HG03460 (cell line): ENCODE measurements around the gene ZSWIM2.
"Not testable (repeated sequence)": the region's sequence is repeated elsewhere in the genome, so short reads cannot be mapped to it uniquely, and the experiment has no call there.

Source experiments
- ATAC-seq: cut with Tn5 transposase; IDR thresholded peaks from one replicate; pipeline ENCODE4 v1.9.1; 2021; ENCODE audit not compliant: unreplicated experiment

The ZSWIM2 gene, protein sequence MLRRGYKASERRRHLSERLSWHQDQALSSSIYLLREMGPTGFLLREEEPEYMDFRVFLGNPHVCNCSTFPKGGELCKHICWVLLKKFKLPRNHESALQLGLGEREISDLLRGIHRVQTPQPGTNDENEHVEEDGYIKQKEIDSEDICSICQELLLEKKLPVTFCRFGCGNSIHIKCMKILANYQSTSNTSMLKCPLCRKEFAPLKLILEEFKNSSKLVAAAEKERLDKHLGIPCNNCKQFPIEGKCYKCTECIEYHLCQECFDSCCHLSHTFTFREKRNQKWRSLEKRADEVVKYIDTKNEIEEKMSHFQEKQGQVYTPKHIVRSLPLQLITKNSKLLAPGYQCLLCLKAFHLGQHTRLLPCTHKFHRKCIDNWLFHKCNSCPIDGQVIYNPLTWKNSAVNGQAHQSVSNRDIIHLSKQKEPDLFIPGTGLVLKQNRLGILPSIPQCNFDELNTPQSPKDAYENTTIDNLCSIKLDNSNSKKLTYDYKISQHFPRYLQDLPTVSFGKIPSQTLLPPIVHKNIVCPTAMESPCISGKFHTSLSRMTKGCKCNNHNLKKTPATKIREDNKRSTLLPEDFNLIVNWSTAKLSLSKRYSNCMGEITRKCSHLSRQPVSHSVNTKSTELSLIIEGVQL

GRCh38 chr2:186848873-186849578 is at the start of gene ZSWIM2:
Gene ZSWIM2, minus strand, starts transcription at chr2:186849170. Its CDS starts 40 bp downstream, at chr2:186849130.
- peak; percentile 71 for ATAC-seq

- ATAC-seq: not testable (repeated sequence)
These were observed 47.2 kb upstream of the ZSWIM2 start for GRCh38 chr2:186896220-186896619.

DNA sequence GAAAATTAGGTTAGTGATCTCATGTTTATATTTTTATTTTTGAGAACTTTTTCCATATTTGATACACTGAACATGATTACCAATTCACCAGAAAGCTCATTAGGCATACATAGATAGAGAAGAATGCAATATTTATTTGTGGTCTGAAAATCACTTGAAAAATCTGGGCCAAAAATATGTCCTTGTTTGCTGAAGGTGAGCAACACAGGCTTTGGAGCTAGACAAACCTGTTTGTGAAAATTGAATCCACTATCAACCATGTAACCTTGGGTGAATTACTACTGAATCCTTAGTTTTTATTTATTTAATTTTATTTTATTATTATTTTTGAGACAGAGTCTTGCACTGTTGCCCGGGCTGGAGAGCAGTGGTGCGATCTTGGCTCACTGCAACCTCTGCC is 46.5 kb upstream of the ZSWIM2 start:
- ATAC-seq: no peak

DNA sequence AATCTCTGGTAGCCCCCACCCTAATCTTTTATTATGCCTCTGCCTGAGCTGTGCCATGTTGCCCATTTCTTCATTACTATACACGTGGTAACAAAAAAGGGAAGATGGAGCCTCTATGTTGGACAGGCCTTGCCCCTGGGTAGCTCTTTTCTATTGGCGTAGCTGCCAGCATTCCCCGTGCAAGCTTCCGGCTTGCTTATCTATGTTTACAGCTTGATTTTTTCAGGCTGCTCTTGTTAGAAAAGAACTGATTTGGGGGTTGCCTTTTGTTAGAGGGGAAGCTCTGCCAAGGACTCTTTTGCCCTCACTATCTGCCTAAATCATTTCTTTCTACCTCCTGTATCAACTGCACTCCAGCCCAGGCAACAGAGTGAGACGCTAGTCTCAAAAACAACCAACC is 45.5 kb upstream of the ZSWIM2 start:
- ATAC-seq: no peak

DNA sequence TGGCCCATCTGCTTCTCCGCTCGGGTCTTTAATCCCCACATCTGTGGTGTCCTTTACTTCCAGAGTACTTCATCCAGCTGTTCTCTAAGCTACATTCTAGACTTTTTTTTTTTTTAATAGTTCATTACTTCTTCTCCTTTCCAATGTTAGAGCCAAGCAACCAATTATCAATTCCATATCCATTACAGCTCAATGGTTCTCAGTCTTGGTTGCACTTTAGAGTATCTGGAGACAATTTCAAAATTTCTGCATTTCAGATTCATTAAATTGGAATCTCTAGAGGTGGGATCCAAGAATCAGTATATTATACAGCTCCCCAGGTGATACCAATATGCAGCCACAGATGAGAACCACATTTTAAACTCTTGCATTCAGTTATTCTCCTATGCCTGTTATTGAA is 43.9 kb upstream of the ZSWIM2 start:
- ATAC-seq: no peak

DNA sequence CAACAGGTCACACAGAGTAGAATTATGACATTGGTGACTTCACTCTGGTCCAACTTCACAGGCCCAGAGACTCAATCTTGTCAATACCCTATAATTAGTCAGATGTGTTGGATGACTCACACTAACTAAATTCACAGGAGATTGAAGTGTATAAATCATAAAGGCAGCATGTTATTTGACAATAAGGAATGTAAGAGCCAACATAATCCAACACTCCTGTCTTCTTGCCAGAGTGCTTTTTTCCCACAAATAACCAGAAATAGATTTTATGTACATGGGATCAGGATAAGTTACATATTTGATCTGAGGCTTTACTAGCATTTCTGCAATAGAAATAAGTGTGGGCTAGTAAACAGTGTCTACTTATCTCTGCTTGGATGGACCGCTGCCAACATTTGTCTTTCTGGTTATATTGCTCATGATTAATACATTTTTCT is 42.2 kb upstream of the ZSWIM2 start:
- no peak for ATAC-seq

- no peak for ATAC-seq
These were observed 40.3 kb upstream of the ZSWIM2 start for GRCh38 chr2:186889101-186889879.

DNA sequence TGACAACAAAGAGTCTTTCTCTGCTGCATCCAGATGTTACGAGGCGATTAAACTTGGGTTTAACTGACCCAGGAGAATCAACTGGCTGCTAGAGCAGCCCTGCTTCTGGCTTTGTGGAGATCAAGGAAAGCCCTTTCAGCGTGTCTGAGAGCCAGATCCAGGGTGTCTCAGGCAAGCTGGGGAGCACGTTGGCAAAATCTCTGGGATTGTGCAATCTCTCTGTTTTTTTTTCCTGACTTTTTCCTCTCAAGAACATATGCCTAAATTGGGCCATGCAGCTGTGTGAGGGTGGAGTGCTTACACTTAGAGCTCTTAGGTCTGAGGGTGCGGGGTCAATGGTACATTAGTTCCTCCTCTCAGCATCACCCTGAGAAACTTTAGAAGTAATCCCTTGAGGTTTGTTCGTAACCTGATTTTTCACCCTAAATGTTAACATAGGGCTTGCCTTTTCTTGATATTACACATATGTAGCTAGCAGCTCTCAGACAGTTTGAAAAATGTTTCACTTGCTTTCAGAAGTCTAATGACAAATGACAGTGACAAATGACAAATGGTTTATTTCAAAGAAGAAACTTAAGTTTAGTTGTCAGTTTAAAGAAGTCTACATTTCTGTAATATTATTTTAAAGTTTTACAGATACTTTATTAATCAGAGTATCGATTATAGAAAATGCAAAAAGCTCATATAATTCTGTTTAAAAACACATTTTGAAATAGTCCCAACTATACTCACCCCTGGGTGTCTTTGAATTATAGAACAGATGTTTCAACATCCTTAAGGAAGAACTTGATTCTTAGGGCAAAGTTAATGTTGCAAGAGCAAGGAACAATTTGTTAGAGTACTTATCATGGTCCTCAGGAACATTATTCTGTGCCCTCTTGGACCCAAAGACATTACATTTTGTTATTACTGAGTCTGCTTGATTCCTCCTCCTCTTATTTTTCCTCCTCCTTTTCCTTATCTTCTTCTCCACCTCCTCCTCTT is 38.4 kb upstream of the ZSWIM2 start:
- no peak for ATAC-seq

- ATAC-seq: no peak
These were observed 35.6 kb upstream of the ZSWIM2 start for GRCh38 chr2:186884587-186884986.

GRCh38 chr2:186883666-186884065 is 34.7 kb upstream of the ZSWIM2 start:
- no peak for ATAC-seq

DNA sequence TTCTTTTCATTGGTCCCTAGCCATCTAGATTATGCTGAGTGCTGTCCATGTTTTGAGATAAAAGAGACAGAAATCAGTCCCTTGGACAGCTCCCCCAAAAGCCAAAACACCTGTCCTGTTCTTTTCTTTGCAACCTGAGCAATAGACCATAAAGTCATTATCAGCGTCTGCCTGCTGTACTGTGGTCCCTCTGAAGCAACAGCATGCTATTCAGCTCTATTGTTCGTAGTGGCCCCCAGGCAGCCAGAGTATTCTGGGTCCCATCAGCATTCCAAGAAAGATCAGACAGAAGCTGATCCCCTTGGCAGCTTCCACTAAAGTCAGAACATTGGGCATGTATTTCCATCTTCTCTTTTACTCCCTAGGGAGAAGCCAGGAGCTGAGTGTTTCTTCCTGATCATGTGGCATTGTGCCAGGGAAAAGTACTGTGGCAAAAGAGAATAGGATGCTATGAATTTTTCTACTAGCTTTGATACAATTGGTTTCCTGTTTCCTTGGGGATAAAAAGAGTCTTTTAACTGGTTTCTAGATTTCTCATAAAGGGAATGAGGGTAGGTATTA is 33.6 kb upstream of the ZSWIM2 start:
- no peak for ATAC-seq

DNA sequence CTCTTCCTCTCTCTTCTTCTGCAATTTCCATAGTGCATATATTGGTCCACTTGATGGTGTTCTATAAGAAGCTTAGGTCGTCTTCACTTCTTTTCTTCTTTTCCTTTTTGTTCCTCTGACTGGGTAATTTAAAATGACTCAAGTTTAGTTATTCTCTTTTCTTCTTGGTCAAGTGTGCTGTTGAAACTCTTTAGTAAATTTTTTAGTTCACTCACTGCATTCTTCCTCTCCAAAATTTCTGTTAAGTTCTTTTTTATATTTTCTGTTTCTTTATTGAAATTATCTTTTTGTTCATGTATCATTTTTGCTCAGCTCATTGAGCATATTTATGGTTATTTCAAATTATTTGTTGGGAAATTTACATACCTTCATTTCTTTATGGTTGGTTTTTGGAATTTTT is 32.7 kb upstream of the ZSWIM2 start:
- ATAC-seq: no peak

- no peak for ATAC-seq
These were observed 30.3 kb upstream of the ZSWIM2 start for GRCh38 chr2:186879312-186879711.

DNA sequence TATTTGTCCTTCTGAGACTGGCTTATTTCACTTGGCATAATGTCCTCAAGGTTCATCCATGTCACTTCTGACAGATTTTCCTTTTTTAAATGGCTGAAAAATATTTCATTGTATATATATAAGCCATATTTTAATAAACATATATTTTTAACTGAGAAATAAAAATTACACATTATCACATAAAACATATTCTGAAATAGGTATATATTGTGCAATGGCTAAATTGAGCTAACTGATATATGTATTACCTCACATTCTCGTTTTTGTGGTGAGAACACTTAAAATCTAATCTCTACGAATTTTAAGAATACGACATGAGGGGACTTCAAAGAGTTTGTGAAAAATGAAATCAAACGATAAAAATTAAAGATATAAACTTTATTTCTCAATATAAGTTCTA is 25.7 kb upstream of the ZSWIM2 start:
- ATAC-seq: no peak

DNA sequence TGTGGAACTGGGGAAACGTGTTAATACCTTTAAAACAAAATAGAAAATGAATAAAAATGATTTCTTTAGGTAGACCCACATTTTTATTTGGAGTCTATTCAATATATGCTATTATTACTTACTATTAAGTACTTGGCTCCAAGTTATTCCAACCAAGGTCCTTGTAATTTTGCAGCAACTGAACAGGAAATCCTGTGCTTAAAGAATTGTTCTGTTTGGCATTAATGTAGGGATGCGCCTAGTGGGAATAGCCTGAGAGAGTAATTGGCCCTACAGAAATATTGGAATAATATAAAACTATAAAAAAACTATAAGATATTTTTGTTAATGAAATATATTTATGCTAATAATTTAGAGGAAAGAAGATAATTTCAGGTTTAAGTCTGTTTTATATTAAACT is 22.9 kb upstream of the ZSWIM2 start:
- ATAC-seq: no peak

DNA sequence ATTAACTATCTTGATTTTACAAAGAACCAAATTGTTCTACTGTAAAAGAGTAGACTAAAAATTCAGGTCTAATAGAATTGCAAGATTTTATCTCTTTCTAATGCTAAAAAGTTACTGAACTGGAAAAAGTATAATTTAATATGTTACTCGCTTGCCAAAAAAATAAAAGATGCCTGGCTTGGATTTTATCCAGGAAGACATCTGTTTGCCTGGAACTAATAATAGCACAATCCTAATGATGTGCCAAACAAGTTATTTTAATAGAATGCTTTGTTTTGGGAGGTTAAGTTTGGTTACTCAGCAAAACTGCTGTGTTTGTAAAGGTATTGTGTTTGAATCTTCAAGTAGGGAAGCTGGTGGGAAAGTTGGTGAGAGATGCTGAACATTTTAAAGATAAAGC is 19.4 kb upstream of the ZSWIM2 start:
- no peak for ATAC-seq

DNA sequence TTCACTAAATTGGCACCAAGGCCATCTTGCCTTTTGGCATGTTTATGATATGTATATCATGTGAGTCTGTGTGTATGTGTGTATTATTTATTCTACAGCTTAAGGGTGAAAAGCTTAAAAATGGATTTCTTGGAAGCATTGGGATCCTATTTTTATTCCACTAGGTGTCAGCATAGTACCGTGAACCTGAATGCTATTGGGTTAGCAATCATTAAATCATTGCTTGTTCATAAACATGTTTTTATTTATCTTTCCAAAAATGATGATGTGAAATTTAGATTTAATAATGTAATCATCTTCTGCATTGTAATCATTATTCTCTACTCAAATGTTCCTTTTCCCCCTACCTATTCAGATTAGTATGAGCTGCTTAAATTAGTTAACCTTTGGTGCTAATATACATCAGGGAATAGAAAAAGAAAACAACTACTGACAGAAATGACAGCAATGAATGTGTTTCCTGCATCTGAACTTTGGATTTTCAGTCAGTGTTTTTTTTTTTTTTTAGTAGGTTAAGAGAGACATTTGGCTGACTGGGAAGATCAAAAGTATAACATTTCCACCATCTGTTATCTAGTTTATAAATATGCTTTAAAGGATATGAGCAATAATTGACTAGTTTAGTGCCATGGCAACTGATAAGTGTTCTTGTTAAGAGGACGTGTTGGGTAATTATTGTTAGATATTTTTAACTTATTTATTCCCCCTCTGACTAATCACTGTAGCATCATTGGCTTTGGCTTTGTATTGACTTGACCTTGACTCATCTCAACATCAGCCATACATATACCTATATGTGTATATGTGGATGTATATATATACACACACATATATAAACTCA is 14.1 kb upstream of the ZSWIM2 start:
- ATAC-seq: peak; percentile 58

DNA sequence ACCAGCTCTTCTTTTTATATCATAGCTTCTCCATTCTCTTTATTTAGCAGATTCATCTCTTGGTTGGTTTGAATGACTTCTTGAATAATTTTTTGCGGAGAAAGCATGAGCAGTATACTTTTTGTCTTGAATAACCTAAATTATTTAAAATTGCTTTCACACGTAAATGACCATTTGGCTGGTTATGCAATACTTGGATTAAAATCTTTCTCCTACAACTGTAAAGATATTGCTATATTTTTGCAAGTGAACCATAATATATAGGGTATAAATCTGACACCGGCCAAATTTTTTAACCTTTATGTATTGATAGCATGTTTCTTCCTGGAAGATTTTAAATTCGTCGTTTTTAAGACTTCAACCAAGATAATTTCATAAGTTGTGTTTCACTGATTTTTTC is 6.2 kb upstream of the ZSWIM2 start:
- ATAC-seq: no peak

- ATAC-seq: no peak
These were observed 5.0 kb upstream of the ZSWIM2 start for GRCh38 chr2:186853951-186854350.
